Fibroblast of villous mesenchyme (primary cell): ENCODE data around the gene MRPS22. TPM values are rescaled to one million over a fixed set of nuclear protein-coding genes. Genes with fewer than 3 reads are reported as not detected.

ENCODE experiments used
- DNase-seq: peaks from one replicate; pipeline ENCODE4 v3.0.0-alpha.2; 2010; ENCODE audit warnings: low read depth
- H3K4me3 ChIP-seq: 2 replicates; pipeline ENCODE4 v1.5.1; 2011; ENCODE audit warnings: low read depth, mild to moderate bottlenecking, low read length
- total RNA-seq: library from RNA; depleted of rRNA; stranded (reverse); fragments of >200 nt; gene quantifications from 2 replicates; pipeline ENCODE4 v1.2.3, GENCODE V29; 2012
- TF ChIP-seq, protein P1 (sequence below): IDR thresholded peaks from 2 replicates; pipeline ENCODE4 v1.5.1; 2012; ENCODE audit warnings: low read depth, mild to moderate bottlenecking, low read length; ENCODE audit not compliant: insufficient read depth

The MRPS22 gene
- total RNA-seq, 1 donor, result 89.8 TPM

DNA sequence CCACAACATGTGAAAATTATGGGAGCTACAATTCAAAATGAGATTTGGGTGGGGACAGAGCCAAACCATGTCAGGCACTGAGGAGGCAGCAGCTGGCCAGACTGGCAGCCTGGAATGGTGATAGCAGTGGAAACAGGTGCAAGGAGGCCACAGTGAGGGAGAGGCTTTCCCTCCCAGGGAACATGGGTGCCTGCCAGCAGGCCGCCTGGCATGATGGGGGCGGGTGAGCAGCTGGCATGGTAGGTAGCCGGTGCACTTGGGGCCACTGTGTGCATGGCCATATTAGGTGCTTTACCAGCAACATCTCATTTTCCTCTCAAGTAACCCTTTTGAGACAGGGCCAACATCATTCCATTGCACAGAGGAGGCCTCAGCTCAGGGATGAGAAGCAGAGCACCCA, 18.3 kb upstream of the MRPS22 start:
- no peak for DNase-seq

DNA sequence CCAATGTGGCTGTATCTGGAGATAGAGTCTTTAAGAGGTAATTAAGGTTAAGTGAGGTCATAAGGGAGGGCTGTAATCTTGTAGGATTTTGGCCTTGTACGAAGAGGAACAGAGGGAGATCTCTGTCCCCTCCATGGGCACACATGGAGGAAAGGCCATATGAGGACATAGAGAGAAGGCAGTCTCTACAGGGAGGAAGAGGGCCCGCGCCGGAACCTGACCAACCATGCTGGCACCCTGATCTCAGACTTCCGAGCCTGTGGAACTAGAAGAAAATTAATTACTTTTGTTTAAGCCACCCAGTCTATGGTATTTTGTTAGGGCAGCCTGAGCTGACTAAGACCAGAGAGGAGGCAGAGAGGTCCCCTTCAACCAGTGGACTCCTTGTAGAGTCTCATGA, 17.7 kb upstream of the MRPS22 start:
- no peak for DNase-seq
- TF ChIP-seq, protein P1, sequence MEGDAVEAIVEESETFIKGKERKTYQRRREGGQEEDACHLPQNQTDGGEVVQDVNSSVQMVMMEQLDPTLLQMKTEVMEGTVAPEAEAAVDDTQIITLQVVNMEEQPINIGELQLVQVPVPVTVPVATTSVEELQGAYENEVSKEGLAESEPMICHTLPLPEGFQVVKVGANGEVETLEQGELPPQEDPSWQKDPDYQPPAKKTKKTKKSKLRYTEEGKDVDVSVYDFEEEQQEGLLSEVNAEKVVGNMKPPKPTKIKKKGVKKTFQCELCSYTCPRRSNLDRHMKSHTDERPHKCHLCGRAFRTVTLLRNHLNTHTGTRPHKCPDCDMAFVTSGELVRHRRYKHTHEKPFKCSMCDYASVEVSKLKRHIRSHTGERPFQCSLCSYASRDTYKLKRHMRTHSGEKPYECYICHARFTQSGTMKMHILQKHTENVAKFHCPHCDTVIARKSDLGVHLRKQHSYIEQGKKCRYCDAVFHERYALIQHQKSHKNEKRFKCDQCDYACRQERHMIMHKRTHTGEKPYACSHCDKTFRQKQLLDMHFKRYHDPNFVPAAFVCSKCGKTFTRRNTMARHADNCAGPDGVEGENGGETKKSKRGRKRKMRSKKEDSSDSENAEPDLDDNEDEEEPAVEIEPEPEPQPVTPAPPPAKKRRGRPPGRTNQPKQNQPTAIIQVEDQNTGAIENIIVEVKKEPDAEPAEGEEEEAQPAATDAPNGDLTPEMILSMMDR, result no peak
- H3K4me3 ChIP-seq, result no peak overlapping the region

More for the DNA sequence above, 18.3 kb upstream of the MRPS22 start:
- TF ChIP-seq, protein P1, result no peak
- no peak overlapping the region for H3K4me3 ChIP-seq

DNA sequence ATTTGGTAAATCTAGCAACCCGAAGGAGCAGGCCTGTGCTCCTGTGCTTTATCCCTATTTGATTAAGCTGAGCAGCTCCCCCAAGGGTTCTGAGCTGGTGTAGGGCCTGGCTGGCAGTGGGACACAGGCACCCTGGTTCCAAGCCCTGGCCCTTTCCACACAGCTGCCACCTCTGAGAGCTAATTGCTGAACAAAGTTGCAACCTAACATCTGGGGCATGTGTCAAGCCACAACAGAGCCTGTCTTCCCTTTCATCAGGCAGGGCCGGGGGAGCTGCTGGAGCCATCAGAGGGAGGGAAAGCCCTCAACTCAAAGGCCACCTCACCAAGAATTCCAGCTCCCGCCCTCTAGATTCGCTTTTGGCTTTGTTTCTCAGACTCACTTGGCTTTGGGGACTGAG, 17.1 kb upstream of the MRPS22 start:
- DNase-seq, result no peak
- TF ChIP-seq, protein P1, result no peak
- no peak overlapping the region for H3K4me3 ChIP-seq

DNA sequence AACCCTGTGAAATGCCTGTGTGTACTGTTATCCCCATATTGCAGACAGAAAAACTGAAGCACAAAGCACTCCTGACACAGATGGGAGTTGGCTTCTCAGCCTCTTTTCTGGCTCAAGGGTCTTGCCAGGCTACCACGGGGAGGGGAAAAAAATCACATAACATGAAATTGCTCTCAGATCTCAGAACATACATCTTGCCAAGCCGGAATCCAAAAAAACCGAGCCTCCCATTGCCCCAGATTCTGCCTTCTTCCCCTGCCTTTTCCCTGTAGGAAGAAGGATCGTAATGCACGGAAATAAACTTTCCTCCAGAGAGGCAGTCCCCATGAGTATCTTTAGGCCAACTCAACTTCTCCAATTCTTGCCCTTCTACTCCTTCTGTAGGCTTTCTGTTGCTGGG, 16.6 kb upstream of the MRPS22 start:
- TF ChIP-seq, protein P1, result no peak
- no peak for DNase-seq
- no peak overlapping the region for H3K4me3 ChIP-seq

DNA sequence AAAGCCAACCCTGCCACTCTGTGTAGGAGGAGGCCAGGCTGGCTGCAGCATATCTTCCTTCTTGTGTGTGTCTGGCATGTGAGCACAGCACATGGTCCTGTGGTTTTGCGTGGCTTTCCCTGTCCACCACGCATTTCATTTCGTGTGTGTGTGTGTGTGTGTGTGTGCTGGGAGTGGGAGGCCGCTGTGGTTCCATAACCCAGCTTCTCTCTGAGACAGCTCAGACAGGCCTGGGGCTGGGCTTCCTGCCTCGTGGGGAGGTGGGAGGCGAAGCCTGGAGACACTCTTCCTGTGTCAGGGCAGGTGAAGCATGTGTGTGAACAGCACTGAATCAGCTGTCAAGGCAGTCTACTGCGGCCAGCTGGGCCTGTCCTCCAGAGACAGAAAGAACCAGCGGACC, 16.0 kb upstream of the MRPS22 start:
- H3K4me3 ChIP-seq, result no peak overlapping the region
- no peak for DNase-seq
- TF ChIP-seq, protein P1, result no peak

DNA sequence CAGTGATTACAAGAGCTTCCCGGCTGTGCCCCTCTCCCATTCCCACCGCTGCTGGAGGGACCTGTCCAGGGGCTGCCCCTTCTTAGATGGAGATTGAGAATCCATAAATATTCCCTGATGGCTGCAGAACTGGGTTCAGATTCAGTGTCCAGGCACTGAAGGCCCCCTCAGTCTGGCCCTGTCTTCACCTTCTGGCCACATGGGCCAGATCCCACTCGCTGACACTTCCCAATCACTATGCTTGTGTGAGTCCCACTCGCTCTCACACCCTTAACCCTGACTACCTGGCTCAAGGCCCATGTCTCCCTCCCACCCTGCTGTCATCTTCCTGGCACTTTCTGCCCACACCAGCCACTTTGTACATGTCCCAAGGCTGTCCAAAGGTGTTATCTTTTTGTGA, 15.5 kb upstream of the MRPS22 start:
- H3K4me3 ChIP-seq, result no peak overlapping the region
- DNase-seq, result no peak
- TF ChIP-seq, protein P1, result no peak

DNA sequence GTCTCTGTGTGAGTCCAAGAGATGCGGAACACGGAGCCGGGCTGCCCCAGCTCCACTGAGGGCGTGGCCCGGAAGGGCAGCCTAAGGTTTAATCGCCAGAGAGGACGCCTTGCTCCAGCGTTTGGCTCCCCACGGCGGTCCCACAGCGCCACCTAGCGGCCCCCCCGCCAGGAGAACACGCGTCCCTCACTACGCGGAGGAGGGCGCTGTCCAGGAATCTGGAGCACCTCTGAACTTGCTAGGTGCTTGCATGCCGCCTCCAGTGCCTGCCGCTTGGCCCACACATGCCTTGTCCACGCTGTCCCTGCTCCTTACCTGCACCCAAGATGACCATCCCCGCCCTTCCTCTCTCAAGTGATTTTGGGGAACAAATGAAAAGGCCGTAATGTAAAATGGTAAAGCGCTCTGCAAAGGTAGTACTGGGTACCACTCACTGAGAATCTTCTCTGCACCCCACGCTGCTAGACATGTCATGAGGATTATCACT, 14.4 kb upstream of the MRPS22 start:
- TF ChIP-seq, protein P1, result peak; percentile 100
- peak; percentile 85 for DNase-seq
- H3K4me3 ChIP-seq, result no peak overlapping the region
